Type B pancreatic cell (in vitro differentiated cells): ENCODE measurements around the gene XAGE5. TPM values are rescaled to one million over a fixed set of nuclear protein-coding genes. Genes with fewer than 3 reads are reported as not detected.

Source experiments
- DNase-seq: peaks from one replicate; pipeline ENCODE4 v3.0.0; 2021; ENCODE audit warnings: mixed read lengths; ENCODE audit not compliant: unreplicated experiment; ENCODE audit errors: extremely low spot score
- H3K27ac Mint-ChIP-seq: 2 replicates; pipeline ENCODE4 v1.8.0; 2021; ENCODE audit warnings: mild to moderate bottlenecking, mixed read lengths
- H3K27me3 Mint-ChIP-seq: 2 replicates; pipeline ENCODE4 v1.8.0; 2021; ENCODE audit warnings: mixed read lengths
- H3K36me3 Mint-ChIP-seq: 2 replicates; pipeline ENCODE4 v1.8.0; 2021; ENCODE audit warnings: mixed read lengths
- H3K4me1 Mint-ChIP-seq: one replicate; pipeline ENCODE4 v1.8.0; 2021; ENCODE audit warnings: mixed read lengths; ENCODE audit not compliant: unreplicated experiment
- H3K4me3 Mint-ChIP-seq: 2 replicates; pipeline ENCODE4 v1.8.0; 2021; ENCODE audit warnings: mild to moderate bottlenecking, mixed read lengths
- H3K9me3 Mint-ChIP-seq: 2 replicates; pipeline ENCODE4 v1.8.0; 2021; ENCODE audit warnings: mixed read lengths
- CTCF ChIP-seq: fragments of 200-600 bp; sonication (generic); conservative IDR thresholded peaks from 2 replicates; pipeline ENCODE4 v1.5.0; 2021; ENCODE audit warnings: antibody characterized with exemption, mild to moderate bottlenecking
- total RNA-seq: library from RNA; stranded (reverse); gene quantifications from 2 replicates; pipeline ENCODE4 v1.2.1, GENCODE V29; 2021; ENCODE audit warnings: low replicate concordance

XAGE5 gene
- total RNA-seq, 1 donor from 2014 or later: not detected

GRCh38 chrX:52865343-52865998, 54.4 kb downstream of the XAGE5 start:
- H3K4me1 Mint-ChIP-seq: no peaks in the 10 kb centered on the region
- TF ChIP-seq CTCF: no peak
- H3K4me3 Mint-ChIP-seq: no peak overlapping the region
- no peaks in the 10 kb centered on the region for H3K9me3 Mint-ChIP-seq
- no peak overlapping the region for H3K27ac Mint-ChIP-seq
- H3K27me3 Mint-ChIP-seq: peaks cover 8% of the 10 kb centered on the region
- no peak for DNase-seq
- no peaks in the 10 kb centered on the region for H3K36me3 Mint-ChIP-seq

Other genes starting within 250 kb of the XAGE5 start
- not detected in 2 replicates for gene SSX7, start 156.4 kb upstream of the XAGE5 start, total RNA-seq
- not detected in 2 replicates for gene SSX2, start 104.1 kb upstream of the XAGE5 start, total RNA-seq
- gene SSX2B, start 60.0 kb upstream of the XAGE5 start, total RNA-seq: not detected in 2 replicates
- not detected in 2 replicates for gene SPANXN5, start 13.9 kb upstream of the XAGE5 start, total RNA-seq
- not detected in 2 replicates for gene XAGE3, start 56.8 kb downstream of the XAGE5 start, total RNA-seq
- gene FAM156B, start 86.0 kb downstream of the XAGE5 start, total RNA-seq: 14.0 and 20.1 TPM in 2 replicates
- 16.7 and 23.7 TPM in 2 replicates for gene FAM156A, start 147.2 kb downstream of the XAGE5 start, total RNA-seq
- 4.5 and 11.5 TPM in 2 replicates for gene GPR173, start 237.5 kb downstream of the XAGE5 start, total RNA-seq